Measurements from ENCODE around the gene STEAP1.

STEAP1 gene

DNA sequence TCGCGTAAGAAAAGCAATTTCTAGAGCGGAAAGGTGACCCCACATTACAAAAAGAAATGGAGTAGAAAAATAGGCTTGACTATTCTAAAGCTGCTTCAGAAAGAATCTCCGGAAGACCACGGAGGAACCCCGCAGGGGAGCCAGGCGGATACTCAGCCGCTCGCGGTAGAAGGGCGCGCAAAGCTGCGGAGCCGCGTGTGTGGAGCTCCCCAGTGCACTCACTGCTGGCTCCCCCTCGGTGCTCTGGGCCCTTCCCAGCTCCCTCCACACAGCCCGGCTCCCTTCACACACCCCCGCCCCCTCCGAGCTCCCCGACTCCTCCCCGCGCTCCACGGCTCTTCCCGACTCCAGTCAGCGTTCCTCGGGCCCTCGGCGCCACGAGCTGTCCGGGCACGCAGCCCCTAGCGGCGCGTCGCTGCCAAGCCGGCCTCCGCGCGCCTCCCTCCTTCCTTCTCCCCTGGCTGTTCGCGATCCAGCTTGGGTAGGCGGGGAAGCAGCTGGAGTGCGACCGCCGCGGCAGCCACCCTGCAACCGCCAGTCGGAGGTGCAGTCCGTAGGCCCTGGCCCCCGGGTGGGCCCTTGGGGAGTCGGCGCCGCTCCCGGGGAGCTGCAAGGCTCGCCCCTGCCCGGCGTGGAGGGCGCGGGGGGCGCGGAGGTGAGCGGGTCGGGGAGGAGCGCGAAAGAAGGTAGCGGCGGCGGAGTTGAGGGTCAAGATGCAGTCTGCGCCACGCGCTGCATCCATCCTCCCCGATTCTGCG, 57.3 kb downstream of the STEAP1 start, which contains the start of gene STEAP2:
Gene STEAP2 (plus strand): TSS at position 350 of the 758 bp plus-strand sequence. CDS start 13,343 bp downstream, outside the sequence.
- DNase-seq (ENCODE audit: low read depth): no peak

DNA sequence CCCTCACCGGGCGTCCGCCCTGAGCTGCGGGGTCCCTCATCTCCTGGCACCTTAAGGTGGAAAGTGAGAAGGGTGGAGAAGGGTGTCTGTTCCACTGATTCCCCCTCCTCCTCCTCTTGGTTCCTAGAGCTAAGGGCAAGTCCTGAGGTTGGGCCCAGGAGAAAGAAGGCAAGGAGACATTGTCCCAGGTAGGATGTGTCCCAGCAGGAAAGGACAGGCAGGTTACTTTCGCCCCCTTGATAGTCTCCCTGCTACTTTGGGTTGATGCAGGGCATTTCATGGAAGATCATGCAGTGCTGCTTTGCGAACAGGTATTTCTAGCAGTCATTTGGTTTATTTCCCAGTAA, 57.9 kb downstream of the STEAP1 start:
- no peak for DNase-seq (ENCODE audit: low read depth)

- no peak for DNase-seq (ENCODE audit: low read depth)
Observed at GRCh38 chr7:90213521-90213920, 59.3 kb downstream of the STEAP1 start.
